K562 (cell line): ENCODE measurements around the gene ACOT7. TPM values are rescaled to one million over a fixed set of nuclear protein-coding genes. Genes with fewer than 3 reads are reported as not detected.

Experiments used
- ATAC-seq: fragments of 200-7000 bp; cut with Tn5 transposase; 3 replicates; pipeline ENCODE4 v1.9.1; 2020; ENCODE audit warnings: moderate library complexity
- BruUV-seq: library from RNA; stranded (reverse); fragments of 400-500 nt; replicated peaks from 2 replicates; lab custom pipeline; 2021; lab: Mats Ljungman, UMichigan
- CTCF ChIA-PET: fragments of 300-600 bp; formaldehyde crosslinking; extraction: SDS; loops from one replicate; lab custom pipeline; 2021; ENCODE audit warnings: low intra/inter-chr PET ratio; lab: Yijun Ruan, JAX
- POLR2A ChIA-PET: fragments of 300-600, 350-650 bp; sonication (Branson Sonifier 250); formaldehyde crosslinking; extraction: SDS; loops from one replicate; lab custom pipeline; 2021; ENCODE audit warnings: antibody characterized with exemption, inconsistent platforms; lab: Yijun Ruan, JAX
- DNase-seq, 4 experiments: peaks; one replicate each; pipeline versions ENCODE4 v3.0.0 to v3.0.0-alpha.2; 2011 to 2018; ENCODE audit warnings: low spot score in 3 of 4, mixed read lengths in 3 of 4; ENCODE audit errors: extremely low read depth in 1 of 4
- FAIRE-seq: peaks from 2 replicates; lab custom pipeline; 2011; peaks lifted over from hg19 to GRCh38; lab: Jason Lieb, UNC
- H2AFZ ChIP-seq: 2 replicates; pipeline ENCODE4 v1.6.0; 2011; ENCODE audit warnings: low read depth, low read length, control low read depth, inconsistent platforms
- H3K27ac ChIP-seq: fragments of 200-600 bp; 3 replicates; pipeline ENCODE4 v1.8.0; 2011; ENCODE audit warnings: low read depth, mild to moderate bottlenecking, control low read depth, inconsistent platforms, low read length, moderate library complexity, mixed read lengths; ENCODE audit errors: extremely low read depth
- H3K27me3 ChIP-seq, 2 experiments: fragments of 300-600 bp in 1 of 2; 2 replicates in 1 of 2; 3 replicates in 1 of 2; pipeline versions ENCODE4 v1.6.0 to v1.8.0; 2011; ENCODE audit warnings: inconsistent platforms in 2 of 2, low read length in 2 of 2, mild to moderate bottlenecking in 1 of 2, mixed read lengths in 1 of 2, moderate library complexity in 1 of 2; ENCODE audit not compliant: control insufficient read depth in 2 of 2, insufficient read depth in 2 of 2
- H3K36me3 ChIP-seq: fragments of 300-600 bp; 3 replicates; pipeline ENCODE4 v1.8.0; 2011; ENCODE audit warnings: mild to moderate bottlenecking, low read length, inconsistent platforms; ENCODE audit not compliant: control insufficient read depth, insufficient read depth
- H3K4me1 ChIP-seq, 2 experiments: fragments of 200-600 bp in 1 of 2; replicated peaks in 1 of 2; 2 replicates in 1 of 2; 3 replicates in 1 of 2; pipeline versions ENCODE4 v1.5.1 to v1.8.0; 2011; ENCODE audit warnings: inconsistent platforms in 2 of 2, low read length in 2 of 2, mild to moderate bottlenecking in 1 of 2, mixed read lengths in 1 of 2, moderate library complexity in 1 of 2; ENCODE audit not compliant: control insufficient read depth in 2 of 2, insufficient read depth in 2 of 2
- H3K4me2 ChIP-seq: 2 replicates; pipeline ENCODE4 v1.6.1; 2011; ENCODE audit warnings: low read length, control low read depth, inconsistent platforms, mixed read lengths; ENCODE audit not compliant: insufficient read depth
- H3K4me3 ChIP-seq: fragments of 200-600 bp; sonication (generic), shearing (Covaris generic); 2 replicates; pipeline ENCODE4 v1.5.1; 2016; ENCODE audit warnings: control low read depth, inconsistent platforms
- H3K79me2 ChIP-seq: fragments of 200-600 bp; 3 replicates; pipeline ENCODE4 v1.8.0; 2011; ENCODE audit warnings: low read length, inconsistent platforms; ENCODE audit not compliant: control insufficient read depth, insufficient read depth
- H3K9ac ChIP-seq, 2 experiments: 2 replicates each; pipeline versions ENCODE4 v1.6.0 to v1.6.1; 2011; ENCODE audit warnings: low read depth in 2 of 2, low read length in 2 of 2, control low read depth in 1 of 2, inconsistent platforms in 1 of 2, mild to moderate bottlenecking in 1 of 2, mixed read lengths in 1 of 2; ENCODE audit not compliant: insufficient read depth in 1 of 2
- H3K9me1 ChIP-seq: one replicate; pipeline ENCODE4 v1.6.0; 2011; ENCODE audit warnings: inconsistent platforms, mild to moderate bottlenecking, low read length, moderate library complexity; ENCODE audit not compliant: control insufficient read depth, insufficient read depth
- H3K9me3 ChIP-seq: replicated peaks from 2 replicates; pipeline ENCODE4 v1.5.1; 2011; ENCODE audit warnings: low read depth, low read length, inconsistent platforms; ENCODE audit not compliant: control insufficient read depth, insufficient read depth
- H4K20me1 ChIP-seq: replicated peaks from 2 replicates; pipeline ENCODE4 v1.6.1; 2011; ENCODE audit warnings: low read length, inconsistent platforms, mixed read lengths; ENCODE audit not compliant: control insufficient read depth, insufficient read depth
- CCNT2 ChIP-seq: IDR thresholded peaks from 2 replicates; pipeline ENCODE4 v1.6.1; 2011; ENCODE audit warnings: borderline replicate concordance, low read depth, mild to moderate bottlenecking, moderate library complexity, mixed read lengths, low read length; ENCODE audit not compliant: insufficient read length; ENCODE audit errors: extremely low read depth
- EGR1 ChIP-seq: fragments of 450-650 bp; conservative IDR thresholded peaks from 2 replicates; pipeline ENCODE4 v1.6.1; 2017; ENCODE audit warnings: mild to moderate bottlenecking
- HCFC1 ChIP-seq: IDR thresholded peaks from 2 replicates; pipeline ENCODE4 v1.6.1; 2012; ENCODE audit warnings: low read depth, low read length, improper control_type of control experiment
- JUN ChIP-seq, 2 experiments: sonication (generic) in 1 of 2; formaldehyde crosslinking in 1 of 2; IDR thresholded peaks; 2 replicates each; pipeline versions ENCODE4 v1.6.1 to v1.8.0; 2012 to 2022; ENCODE audit warnings: borderline replicate concordance in 2 of 2, mild to moderate bottlenecking in 2 of 2, improper control_type of control experiment in 1 of 2, low read depth in 1 of 2, low read length in 1 of 2, missing genetic modification reagents in 1 of 2
- MYC ChIP-seq, 2 experiments: fragments of 250-450 bp in 1 of 2; sonication (Bioruptor Pico) in 1 of 2; IDR thresholded peaks; 2 replicates each; pipeline versions ENCODE4 v1.5.1 to v1.6.1; 2012 to 2021; ENCODE audit warnings: low read depth in 2 of 2, borderline replicate concordance in 1 of 2, improper control_type of control experiment in 1 of 2, low read length in 1 of 2, mild to moderate bottlenecking in 1 of 2, moderate library complexity in 1 of 2
- TBP ChIP-seq: optimal IDR thresholded peaks from 2 replicates; pipeline ENCODE3; 2011; ENCODE audit warnings: low read depth, low read length, improper control_type of control experiment
- ZNF3 ChIP-seq: fragments of 250-450 bp; sonication (Bioruptor Pico); IDR thresholded peaks from 2 replicates; pipeline ENCODE4 v1.5.0; 2021; ENCODE audit warnings: mild to moderate bottlenecking, moderate library complexity
- WGBS: fragments of 100-300 bp; shearing (Covaris generic); methylation state at CpG from one replicate; pipeline ENCODE4 v1.1.6; 2016; ENCODE audit warnings: low coverage, mixed read lengths; ENCODE audit not compliant: insufficient coverage; ENCODE audit errors: missing lambda C conversion rate; 5-methylcytosine and 5-hydroxymethylcytosine counted together
- in situ Hi-C: fragments of 300-500 bp; cut with MboI; formaldehyde crosslinking; loops from 4 replicates; pipeline ENCODE4 v1.15.0; 2018; ENCODE audit warnings: inconsistent platforms, mixed read lengths
- intact Hi-C: fragments of 100-400 bp; cut with micrococcal nuclease; formaldehyde crosslinking; loops from 2 replicates; pipeline ENCODE4 v1.14.2; 2022
- polyA plus RNA-seq, 8 experiments: library from polyadenylated mRNA; depleted of rRNA in 4 of 8; stranded (reverse) in 5 of 8; unstranded in 3 of 8; fragments of >200 nt; fragmentation: Nextera tagmentation in 2 of 8; fragmentation: Illumina TruSeq in 1 of 8; extraction: Ambion mirVana in 2 of 8; extraction: Trizol in 1 of 8; gene quantifications; 2 replicates each; pipeline versions ENCODE4 v1.2.1 to v1.2.3, GENCODE V29; 2011 to 2014; ENCODE audit warnings: inconsistent platforms in 1 of 8, missing spikeins in 1 of 8
- total RNA-seq, 7 experiments: library from RNA; depleted of rRNA in 6 of 7; stranded (reverse); fragments of >200 nt in 6 of 7; fragmentation: Illumina TruSeq in 2 of 7; extraction: Trizol in 2 of 7; gene quantifications; 2 replicates each; pipeline versions ENCODE4 v1.2.1 to v1.2.3, GENCODE V29; 2011 to 2021; ENCODE audit warnings: low replicate concordance in 1 of 7

The ACOT7 gene
- total and polyA plus RNA-seq, 9 of the 15 experiments (the other 6 are each of a cell fraction or from before 2014, with no cell fraction given) = 7.0 to 92.6 (median 37.2) TPM

DNA sequence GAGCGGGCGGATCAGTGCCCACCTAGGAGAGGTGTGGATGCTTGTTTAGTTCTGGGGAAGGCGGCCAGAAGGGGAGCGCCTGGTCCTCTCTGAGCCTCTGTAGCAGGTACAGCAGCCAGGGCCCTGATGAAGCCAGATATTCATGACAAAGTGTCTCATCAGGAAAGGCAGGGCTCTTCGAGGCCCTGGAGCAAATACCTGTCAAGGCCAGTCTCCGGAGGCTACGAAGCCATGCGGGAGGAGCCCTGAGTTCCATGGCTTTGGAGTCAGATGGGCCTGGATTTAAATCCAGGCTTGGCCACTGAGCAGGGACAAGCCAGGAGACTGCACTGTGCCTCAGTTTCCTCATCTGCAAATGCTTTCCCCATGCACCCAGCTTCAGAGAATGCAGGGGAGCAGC is 107.3 kb downstream of the ACOT7 start:
- Histone ChIP-seq H3K9ac (no peak overlapping the region; a peak in 1 of 4 replicates), H3K79me2 (no peaks in the 10 kb centered on the region), H3K4me1 (peaks cover 0 to 16% of the 10 kb centered on the region in 2 experiments; a peak in 1 of 5 replicates), H3K27me3 (no peaks in the 10 kb centered on the region; a peak in 1 of 5 replicates), H2AFZ (no peak overlapping the region), H3K4me3 (no peak overlapping the region), H3K4me2 (no peak overlapping the region), H3K9me1 (no peaks in the 10 kb centered on the region), H4K20me1 (peaks cover 11% of the 10 kb centered on the region), H3K27ac (no peak overlapping the region), H3K9me3 (no peaks in the 10 kb centered on the region), H3K36me3 (no peaks in the 10 kb centered on the region)
- WGBS = 73% methylated on average over 8 of the region's 8 CpGs
- TF ChIP-seq EGR1 (no peak), CCNT2 (no peak), TBP (no peak), ZNF3 (CRISPR knock-in tag) (no peak), HCFC1 (no peak), MYC (IDR thresholded peaks at IDR 0.05; ENCODE audit: low read depth, low read length) (no peak), MYC (CRISPR knock-in tag; IDR thresholded peaks at IDR 0.05; ENCODE audit: borderline replicate concordance, low read depth) (no peak), JUN (IDR thresholded peaks at IDR 0.05; ENCODE audit: borderline replicate concordance, low read depth, low read length) (no peak), JUN (CRISPR knock-in tag; IDR thresholded peaks at IDR 0.05; ENCODE audit: borderline replicate concordance) (no peak)
- in situ Hi-C loops (no loop called here), intact Hi-C loops (no loop called here)
- DNase-seq (no peak), FAIRE-seq (no peak), ATAC-seq (no peak)
- no TSS peak for BruUV-seq
- ChIA-PET POLR2A (interaction anchor here (0.6 kb wide), 1 partner anchor 335 kb away, joined by 3 read pairs; no protein-coding TSS in a partner anchor), CTCF (no interaction called here)
